Stimulated activated CD8-positive, alpha-beta memory T cell treated with anti-CD3 and anti-CD28 coated beads, Interleukin-4, amount 100 ng/mL, for 48 hours (primary cell): Measurements from ENCODE around the gene COBL.

Experiments used
- DNase-seq: peaks from one replicate; pipeline ENCODE4 v3.0.0-alpha.2; 2020

COBL gene

GRCh38 chr7:50980411-50980810, 336.2 kb downstream of the COBL start:
- DNase-seq, result no peak

DNA sequence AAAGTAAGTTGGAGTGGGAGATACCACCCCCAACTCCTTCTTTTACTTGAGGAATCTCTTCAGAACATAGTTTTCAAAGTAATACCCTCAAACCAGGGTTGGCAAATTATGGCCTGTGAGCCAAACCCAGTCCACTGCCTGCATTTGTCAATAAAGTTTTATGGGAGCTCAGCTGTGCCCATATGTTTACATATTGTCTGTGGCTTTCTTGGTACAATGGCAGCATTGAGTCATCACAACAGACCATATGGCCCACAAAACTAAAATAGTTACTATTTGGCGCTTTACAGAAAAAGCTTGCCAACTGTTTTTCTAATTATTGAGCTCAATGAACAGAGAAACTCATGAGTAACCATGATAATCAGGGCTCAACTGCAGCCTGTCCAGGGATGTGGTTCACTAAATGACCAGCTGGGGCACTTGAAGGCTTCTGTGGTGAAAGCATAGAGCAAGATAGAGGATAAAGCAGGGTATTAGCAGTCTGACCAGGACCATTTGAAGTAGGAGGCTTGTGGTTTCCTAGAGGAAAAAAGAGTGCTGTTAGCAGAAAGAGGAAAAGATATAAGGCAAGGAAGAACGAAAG, 337.9 kb downstream of the COBL start:
- DNase-seq, result no peak

GRCh38 chr7:50977421-50977820, 339.2 kb downstream of the COBL start:
- DNase-seq, result no peak

GRCh38 chr7:50976064-50976463, 340.5 kb downstream of the COBL start:
- no peak for DNase-seq

- DNase-seq, result no peak
These were observed 342.4 kb downstream of the COBL start for GRCh38 chr7:50974240-50974639.

- DNase-seq, result no peak
These were observed 342.8 kb downstream of the COBL start for GRCh38 chr7:50973814-50974213.

GRCh38 chr7:50970092-50970491, 346.5 kb downstream of the COBL start:
- no peak for DNase-seq
